A549 treated with CORT108297 at 1 μM for 4 hours (cell line): ENCODE data around the gene EMX2. TPM values are rescaled to one million over a fixed set of nuclear protein-coding genes. Genes with fewer than 3 reads are reported as not detected.

Experiments
- total RNA-seq: library from RNA; stranded (reverse); fragments of 200-300 nt; extraction: Qiagen RNA extraction; gene quantifications from 5 replicates; pipeline ENCODE4 v1.2.3, GENCODE V29; 2022

Gene EMX2
- total RNA-seq: not detected in 5 replicates

DNA sequence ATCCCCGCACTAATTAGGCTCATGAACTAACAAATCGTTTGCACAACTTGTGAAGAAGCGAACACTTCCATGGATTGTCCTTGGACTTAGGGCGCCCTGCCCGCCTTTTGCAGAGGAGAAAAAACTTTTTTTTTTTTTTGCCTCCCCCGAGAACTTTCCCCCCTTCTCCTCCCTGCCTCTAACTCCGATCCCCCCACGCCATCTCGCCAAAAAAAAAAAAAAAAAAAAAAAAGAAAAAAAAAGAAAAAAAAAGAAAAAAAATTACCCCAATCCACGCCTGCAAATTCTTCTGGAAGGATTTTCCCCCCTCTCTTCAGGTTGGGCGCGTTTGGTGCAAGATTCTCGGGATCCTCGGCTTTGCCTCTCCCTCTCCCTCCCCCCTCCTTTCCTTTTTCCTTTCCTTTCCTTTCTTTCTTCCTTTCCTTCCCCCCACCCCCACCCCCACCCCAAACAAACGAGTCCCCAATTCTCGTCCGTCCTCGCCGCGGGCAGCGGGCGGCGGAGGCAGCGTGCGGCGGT is at the start of gene EMX2:
EMX2 (plus strand) TSS at position 41 of the 519 bp plus-strand sequence. CDS start 522 bp downstream, outside the sequence.

Other genes with a start within 250 kb of the EMX2 start
- 17.9 to 27.8 TPM (median 24.6 TPM) in 5 replicates for gene PDZD8, start 167.3 kb upstream of the EMX2 start, total RNA-seq